HG03442 (cell line): ENCODE data around the gene FADS2.

Experiments
- ATAC-seq: cut with Tn5 transposase; IDR thresholded peaks from one replicate; pipeline ENCODE4 v1.9.1; 2021; ENCODE audit warnings: mild to moderate bottlenecking, moderate library complexity; ENCODE audit not compliant: unreplicated experiment

Gene FADS2

DNA sequence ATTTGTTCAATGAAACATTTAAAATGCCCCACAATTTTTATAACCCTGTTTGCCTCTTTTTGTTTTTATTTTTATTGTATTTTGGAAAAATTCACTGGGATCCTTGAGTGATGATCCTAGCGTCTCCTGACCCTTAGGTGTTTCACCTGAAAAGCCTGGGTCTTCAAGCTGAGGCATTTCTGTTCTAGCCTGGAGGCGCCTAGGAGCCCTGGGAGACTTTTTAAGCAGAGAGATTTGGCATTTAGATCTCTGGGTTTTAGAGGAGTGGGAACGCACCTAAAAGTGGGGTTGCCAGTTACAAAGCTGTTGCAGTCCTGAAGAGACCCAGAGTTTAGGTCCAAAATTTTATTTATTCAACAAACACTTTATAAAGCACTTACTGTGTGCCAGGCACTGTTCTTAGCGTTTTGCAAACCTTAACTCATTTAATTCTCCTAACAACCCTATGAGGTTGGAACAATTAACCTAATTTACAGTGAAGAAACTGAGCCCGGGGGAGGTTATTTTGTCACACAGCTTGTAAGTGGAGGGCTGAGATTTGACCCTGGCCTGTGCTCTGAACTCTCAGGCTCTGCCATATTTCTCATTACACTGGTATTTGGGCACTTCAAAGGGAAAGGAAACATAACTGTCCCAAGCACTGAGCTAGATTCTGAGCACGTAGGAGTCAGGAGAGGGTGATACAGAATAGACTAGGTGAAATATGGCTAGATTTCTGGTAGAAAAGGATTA, 10.5 kb upstream of the FADS2 start:
- ATAC-seq = no peak

DNA sequence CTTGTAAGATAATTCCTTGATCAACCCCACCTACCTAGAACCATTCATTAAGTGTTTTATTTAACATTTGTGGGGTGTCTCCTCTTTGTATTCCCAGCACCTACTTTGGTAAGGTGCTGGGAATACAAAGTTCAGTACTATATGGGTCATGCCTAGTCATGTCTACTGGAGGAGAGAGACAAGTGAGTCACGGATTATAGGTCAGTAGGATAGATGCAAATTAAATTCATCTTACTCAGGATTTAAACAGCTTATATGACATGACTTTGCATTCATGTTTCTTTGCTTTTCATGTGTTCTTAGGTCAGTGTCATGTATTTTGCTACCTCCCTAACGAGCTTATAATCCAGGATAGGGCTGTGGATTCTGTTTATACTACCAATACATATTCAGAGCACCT, 7.9 kb upstream of the FADS2 start:
- ATAC-seq = no peak

DNA sequence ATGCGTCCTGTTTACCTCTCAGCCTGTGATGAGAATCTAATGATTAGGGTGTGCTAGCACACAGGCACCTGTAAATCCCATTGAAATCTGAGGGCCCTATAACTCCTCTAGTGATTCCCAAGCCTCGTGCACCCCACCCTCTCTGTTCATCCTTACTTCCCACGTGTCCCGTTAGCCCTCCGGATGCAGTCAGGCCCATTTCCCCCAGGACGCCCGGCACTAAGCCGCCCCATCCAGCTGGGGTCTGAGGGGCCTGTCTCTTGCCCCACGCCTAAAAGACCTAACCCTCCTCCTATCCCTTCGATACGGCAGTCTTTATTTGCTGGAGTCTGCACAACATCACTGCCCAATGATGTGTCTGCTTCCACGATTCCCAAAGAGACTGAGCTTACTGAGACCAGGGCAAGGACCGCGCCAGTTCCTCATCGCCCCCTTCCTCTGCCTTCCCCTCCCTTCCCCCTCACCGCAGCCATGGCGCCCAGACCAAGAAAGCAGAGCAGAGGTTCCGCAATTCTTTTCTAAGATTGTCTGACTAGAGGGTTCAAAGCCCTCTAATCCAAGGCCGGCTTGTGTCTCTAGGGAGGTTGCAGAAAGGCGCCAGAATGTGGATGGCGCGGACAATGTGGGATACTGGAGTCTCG, 1.1 kb upstream of the FADS2 start:
- ATAC-seq = no peak

DNA sequence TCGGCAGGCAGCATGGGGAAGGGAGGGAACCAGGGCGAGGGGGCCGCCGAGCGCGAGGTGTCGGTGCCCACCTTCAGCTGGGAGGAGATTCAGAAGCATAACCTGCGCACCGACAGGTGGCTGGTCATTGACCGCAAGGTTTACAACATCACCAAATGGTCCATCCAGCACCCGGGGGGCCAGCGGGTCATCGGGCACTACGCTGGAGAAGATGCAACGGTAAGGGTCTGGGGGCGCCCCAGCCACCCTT, 204 bp downstream of the FADS2 start:
- ATAC-seq = no peak

DNA sequence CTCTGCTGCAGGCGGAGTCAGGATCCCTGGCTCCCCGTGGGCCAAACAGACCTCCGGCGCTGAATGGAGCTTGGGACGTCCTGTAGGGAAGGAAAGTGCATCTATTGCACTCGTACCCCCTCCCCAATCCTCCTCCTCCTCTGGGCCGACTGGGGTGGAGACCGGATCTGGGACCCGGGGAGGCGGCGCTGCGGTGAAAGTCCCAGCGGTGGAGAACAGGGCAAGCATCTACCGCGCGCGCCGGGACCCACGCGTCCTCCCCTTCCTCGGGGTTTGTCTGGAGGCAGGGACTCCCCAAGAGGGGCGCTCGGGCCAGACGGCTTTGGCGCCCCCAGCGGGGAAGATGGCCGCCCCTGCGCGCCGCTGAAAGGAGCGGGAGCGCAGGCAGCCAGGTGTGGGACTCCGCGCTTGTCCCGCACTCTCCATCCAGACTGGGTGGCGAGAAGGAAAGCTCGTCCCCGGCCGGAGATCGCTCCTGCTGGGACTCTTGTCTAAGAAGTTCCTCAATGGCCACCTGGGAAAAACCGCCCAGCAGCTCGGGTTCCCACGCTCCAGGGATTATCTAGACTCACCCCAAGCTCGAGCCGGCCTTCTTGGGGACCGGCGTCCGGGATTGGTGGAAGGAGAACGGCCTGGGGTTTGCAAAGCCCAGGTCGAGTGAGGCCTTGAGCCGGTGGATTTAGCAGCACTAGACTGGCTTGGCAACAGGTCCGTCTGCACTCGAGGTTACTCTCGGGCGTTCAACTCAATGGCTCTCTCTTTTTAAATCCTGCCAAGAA, 718 bp downstream of the FADS2 start:
- no peak for ATAC-seq

DNA sequence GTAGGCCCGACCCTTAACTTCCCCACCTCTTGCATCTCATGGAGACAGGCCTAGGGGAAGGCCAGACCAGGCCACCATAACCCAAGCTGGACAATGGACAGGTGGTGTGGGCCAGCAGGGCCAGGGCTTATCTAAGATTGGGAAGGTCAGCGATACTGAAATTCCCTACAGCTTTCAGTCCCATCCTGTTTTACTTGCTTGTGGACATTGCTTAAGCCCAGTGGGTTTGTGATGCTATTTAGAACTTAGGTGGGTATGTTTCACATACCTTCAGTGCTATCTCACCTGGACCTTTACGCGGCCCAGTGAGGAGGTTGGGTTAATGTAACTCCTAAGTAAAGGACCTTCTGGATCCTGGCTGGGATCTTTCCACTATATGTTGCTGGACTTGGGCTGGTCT, 1.7 kb downstream of the FADS2 start:
- no peak for ATAC-seq

DNA sequence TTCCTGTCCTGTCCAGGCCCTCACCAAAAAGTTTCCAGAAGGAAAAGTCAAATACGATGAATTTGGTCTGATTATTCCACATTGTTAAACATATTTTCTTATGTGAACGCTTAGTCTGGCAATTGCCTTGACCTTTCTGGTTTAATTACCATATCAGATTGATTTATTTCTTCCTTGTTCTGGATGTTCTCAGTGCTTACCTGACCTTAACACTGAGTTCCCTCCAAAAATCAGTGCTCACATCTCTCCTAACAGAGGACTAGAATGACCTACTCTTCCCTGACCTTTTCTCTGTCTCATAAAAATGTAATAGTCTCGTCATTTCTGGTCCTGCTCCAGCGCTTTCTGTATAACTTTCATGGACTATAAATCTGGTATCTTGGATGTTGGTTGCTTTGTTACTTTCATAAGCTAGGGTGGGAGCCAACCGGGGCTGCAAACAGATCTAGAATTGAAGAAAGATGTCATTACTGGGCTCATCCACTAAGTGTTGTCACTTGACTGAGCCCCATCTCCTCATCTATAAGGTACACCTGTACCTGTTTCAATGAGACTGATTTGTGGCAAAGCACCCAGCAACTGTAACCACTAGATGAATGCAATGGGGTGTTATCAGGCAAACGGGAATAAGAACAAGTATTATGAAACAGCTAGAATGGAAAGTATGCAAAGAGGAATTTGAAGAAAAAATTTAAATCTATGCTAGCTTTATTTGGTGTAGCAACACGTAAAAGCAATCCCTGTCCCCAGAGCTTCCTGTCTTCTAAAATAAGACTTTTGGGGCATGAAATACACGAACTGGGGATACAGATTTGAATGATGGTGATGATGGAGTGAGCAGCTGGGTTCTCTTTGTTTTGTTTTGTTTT, 2.4 kb downstream of the FADS2 start:
- ATAC-seq = no peak

DNA sequence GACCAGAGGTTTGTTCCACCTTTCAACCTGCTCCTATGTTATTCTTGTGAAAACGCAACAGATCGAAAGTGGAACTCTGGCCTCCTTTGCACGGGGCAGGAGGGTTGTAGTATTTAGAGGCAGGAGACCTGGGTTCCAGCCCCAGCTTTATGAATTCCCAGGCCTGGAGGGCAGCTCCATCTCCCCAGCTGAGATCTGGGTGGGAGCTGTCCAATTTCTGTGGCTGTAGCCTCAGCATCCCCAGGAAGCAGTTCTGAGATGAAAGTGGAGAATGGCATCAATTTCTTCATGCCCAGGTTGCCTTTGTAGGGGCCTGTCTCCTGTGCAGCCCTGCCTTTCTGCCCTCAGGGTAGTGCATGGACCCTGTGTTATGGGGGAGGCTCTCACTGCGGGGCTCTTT, 4.1 kb downstream of the FADS2 start:
- ATAC-seq = no peak

DNA sequence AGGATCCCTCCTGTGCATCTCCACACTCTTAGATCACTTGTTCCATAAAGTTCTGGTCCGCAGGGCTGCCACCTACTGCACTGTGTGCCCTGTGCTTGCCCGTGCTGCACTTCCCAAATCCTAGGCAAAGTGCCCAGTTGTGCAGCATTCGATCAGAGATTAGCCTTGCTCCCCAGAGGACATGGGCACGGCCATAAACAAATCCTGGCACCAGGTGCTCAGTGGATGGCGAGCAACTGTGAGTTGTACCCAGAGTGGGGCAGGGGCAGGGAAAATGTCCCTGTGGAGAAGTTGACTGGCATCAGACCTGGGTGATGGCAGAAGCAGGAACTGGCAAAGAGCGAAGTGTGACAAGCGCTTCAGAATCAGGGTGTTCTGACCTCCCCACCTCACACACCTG, 4.7 kb downstream of the FADS2 start:
- no peak for ATAC-seq

DNA sequence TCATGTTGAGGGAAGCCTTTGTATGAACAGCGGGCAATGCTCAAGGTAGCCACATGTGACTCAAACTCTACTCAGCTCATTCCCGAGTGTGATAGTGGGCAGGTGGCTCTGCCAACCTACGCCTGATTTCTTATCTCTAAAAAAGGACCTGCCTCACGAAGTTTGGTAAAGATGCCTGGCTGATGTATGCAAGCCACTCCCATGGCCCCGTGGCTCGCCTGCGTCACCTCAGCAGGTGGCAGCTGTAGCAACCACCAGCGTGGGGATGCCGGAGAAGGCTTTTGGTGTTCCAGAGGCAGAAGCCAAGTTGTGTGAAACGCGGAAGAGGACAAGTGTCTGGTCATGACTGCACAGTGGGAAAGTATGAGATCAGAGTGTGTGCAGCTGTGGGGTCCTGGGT, 5.4 kb downstream of the FADS2 start:
- ATAC-seq = no peak

DNA sequence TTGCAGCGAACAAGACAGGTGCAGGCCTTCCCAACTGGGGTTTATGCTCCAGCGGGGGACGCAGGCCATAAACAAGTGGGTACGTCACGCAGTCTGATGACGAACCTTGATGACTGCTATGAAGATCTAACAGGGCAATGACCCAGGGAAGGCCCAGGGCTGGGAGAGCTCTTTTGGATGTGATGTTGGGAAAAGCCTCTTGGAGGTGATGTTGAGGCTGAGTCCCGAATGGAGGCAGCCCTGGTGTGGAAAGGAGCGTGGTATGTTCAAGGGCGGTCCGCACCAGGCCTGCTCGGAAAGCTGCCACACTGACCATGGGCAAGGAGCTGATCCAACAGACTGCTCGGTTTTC, 5.8 kb downstream of the FADS2 start:
- no peak for ATAC-seq

DNA sequence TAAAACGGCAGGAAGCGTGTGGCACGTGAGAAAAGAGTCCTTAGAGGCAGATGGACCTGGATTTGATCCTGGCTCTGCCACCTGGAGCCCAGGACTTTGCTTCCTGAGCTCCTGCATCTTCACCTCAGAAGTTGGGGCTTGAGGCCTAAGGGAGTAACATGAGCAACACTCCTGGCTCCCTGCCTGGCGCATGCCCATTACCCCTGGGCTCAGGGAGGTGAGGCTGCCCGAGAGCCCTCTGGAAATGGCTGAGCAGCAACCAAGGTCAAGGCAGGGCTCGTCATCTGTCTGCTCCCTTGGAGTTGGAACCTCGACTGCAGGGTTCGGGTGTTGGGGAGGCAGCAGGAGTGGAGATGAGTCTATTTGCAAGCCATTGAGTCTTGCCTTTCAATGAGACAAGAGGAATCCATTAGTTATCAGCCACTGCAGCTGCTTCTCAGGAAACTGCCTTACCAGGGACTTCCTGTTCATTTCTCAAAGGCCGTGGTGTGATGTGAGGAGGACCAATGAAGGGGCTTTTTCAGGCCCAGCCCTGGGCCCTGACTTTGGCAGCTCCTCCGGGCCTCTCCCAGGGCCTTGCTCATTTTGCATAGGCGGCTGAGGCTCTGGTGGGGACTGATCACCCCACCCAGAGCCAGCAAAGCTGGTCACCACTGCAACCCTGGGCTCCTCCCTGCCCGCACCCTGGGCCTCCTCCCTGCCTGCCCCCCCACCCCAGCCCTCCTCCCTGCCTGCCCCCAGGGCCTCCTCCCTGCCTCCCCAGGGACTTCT, 6.4 kb downstream of the FADS2 start:
- ATAC-seq = peak; percentile 91

DNA sequence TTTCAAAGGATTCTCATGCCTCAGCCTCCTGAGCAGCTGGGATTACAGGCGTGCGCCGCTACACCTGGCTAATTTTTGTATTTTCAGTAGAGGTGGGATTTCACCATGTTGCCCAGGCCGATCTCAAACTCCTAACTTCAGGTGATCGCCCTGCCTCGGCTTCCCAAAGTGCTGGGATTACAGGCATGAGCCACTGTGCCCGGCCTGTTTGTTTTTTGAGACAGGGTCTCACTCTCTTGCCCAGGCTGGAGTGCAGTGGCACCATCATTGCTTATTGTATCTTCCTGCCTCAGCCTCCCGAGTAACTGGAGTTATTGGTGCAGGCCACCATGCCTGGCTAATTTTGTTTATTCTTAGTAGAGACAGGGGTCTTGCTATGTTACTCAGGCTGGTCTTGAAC, 8.1 kb downstream of the FADS2 start:
- no peak for ATAC-seq

DNA sequence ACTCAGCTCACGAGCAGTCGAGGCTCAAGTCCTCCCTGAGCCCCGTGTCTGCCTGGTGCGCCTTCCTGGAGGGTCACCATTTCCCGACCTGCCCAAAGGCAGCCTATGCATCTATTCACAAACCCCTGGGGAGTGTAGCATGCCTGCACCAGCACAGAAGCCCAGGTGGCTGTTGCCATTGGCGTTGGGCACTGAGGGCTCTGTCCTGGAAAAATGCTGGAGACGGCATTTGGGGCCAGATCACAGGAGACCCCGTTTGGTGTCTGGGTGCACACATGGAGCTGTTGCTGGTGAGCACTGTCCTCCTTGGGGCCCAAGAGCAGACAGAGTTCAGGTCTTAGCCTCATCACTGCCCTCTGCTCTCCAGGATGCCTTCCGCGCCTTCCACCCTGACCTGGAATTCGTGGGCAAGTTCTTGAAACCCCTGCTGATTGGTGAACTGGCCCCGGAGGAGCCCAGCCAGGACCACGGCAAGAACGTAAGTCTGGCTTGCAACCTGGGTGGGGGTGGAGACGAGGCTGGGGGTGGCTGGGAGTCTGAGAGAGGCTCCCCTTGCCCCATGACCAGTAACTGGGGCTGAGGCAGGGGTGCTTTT, 9.4 kb downstream of the FADS2 start:
- no peak for ATAC-seq

DNA sequence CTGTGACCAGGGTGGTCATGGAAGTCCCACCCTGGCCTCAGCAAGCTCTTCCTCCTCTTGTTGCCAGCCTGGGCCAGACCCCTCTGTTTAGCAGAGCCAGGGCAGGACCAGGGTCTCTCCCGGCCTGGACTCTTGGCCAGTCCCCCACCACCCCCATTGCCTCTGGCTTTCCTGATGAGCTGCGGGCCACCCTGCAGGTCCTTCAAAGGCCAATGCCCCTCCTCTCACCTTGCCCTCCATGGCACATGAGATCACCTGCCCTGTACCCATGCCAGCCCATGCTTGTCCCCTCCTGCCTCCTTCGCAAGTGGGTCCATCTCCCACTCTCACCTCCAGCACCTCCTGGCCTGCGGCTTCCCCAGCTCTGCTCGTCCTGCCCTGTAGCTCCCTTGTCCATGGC, 10.4 kb downstream of the FADS2 start:
- ATAC-seq = no peak

DNA sequence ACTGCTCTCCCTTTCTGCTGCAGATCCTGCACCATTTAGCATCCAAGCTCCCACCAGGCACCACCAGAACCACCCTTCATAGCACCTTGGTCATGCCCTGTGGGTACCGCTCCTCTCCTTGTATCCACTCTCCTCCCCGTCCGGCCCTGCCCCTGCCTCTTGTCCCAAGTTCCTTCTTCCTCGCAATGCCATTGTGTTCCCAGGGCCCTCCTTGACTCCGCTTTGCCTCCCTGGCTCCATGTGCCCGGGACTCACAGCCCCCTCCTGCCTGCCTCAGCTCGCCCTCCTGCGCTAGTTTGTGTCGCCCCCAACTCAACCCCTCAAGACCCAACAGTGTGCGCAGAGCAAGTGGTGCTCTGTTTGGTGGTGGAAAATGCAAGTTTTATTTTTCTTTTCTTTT, 10.8 kb downstream of the FADS2 start:
- no peak for ATAC-seq

DNA sequence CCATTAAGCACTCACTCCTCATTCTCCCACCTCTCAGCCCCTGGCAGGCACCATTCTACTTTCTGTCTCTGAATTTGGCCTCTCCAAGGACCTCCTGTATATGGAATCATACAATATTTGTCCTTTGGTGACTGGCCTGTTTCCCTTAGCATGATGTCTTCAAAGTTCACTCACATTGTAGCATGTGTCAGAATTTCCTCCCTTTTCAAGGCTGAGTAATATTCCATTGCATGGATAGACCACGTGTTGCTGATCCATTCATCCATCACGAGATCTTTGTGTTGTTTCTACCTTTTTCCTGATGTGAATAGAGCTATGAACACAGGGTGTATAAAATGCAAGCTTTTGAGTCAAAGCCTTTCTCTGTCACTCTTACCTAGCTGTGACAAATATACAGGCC, 11.6 kb downstream of the FADS2 start:
- no peak for ATAC-seq

DNA sequence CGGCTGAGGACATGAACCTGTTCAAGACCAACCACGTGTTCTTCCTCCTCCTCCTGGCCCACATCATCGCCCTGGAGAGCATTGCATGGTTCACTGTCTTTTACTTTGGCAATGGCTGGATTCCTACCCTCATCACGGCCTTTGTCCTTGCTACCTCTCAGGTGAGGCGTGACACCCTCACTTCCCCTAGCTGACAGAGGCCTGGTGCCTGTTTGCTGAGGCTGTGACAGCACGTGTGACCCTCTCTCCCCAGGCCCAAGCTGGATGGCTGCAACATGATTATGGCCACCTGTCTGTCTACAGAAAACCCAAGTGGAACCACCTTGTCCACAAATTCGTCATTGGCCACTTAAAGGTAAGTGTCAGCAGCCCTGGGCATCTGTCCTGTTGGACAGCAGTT, 12.3 kb downstream of the FADS2 start:
- ATAC-seq = no peak

DNA sequence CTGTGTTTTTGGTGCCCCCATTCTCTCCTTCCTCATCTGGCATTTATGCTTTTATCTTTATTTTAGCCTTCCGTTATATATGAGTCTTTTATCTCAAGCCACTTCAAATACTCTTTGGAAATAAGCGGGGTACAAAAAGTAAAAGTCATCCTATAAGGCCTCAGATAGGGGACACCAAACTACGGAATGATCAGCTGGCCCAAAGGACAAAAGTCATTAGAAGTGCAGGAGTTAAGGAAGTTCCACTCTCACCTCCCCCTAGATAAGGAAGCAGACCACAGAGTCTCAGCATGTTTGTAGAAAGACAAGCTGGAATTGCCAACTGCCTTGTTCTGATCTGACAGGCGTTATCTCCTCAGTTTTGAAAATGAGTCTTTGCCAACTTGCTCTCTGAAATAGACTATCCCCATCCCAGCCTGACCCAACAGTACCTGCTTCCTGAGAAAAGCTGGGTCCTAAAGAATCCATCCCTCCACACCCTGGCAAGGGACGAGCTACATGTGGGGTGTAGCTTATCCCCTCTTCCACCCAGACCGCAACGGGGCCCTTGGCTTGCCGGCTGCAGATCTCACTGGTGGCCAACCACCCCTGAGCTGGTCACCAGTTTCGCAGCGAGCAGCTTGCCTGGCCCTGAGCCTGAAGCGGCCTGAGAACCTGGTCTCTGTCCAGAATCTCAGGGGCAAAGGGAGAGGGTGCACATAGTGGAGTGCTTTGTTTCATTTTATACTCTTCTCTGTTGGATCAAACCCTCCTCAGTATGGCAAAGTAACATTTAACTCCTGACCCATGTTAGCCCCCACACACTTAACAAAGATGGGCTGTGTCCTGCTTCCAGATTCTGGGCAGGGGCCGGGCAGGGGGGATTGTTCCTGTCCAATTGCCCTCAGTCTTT, 13.8 kb downstream of the FADS2 start:
- no peak for ATAC-seq

DNA sequence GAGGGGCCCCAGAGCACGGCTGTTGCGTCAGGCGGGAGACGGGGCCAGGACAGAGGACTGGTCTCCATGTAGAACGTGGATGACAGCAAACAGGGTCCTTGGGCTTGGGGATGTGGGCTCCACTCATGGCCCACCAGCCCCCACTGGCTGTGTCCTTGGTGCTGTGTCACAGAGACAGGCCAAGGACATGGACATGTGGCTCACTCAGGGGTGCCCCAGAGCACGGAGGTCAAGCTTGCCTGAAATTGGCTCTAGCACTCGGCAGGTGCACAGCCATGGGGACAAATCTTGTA, 14.4 kb downstream of the FADS2 start:
- ATAC-seq = no peak
